Stimulated activated CD4-positive, alpha-beta T cell treated with anti-CD3 and anti-CD28 coated beads, Interleukin-12 subunit alpha, Interleukin-12 subunit beta, amount 100 ng/mL, for 24 hours (primary cell): Measurements from ENCODE around the gene PP2D1.
"Not testable (repeated sequence)": the region's sequence is repeated elsewhere in the genome, so short reads cannot be mapped to it uniquely, and the experiment has no call there.

ENCODE experiments used
- DNase-seq, 2 experiments: peaks; one replicate each; pipeline ENCODE4 v3.0.0-alpha.2; 2020; ENCODE audit warnings: low read depth in 2 of 2

PP2D1 gene

GRCh38 chr3:20012164-20012563 is at the start of gene PP2D1:
Gene PP2D1 (minus strand): TSS chr3:20012264. CDS start chr3:20012072, 192 bp downstream.
- no peak for DNase-seq

- no peak for DNase-seq
Observed at GRCh38 chr3:20060974-20061685, 49.1 kb upstream of the PP2D1 start.

GRCh38 chr3:20059929-20060328 is 47.9 kb upstream of the PP2D1 start:
- DNase-seq = no peak

- no peak for DNase-seq
Observed at GRCh38 chr3:20057612-20058180, 45.6 kb upstream of the PP2D1 start.

- no peak for DNase-seq
Observed at GRCh38 chr3:20056725-20057611, 44.9 kb upstream of the PP2D1 start.

GRCh38 chr3:20055842-20056241 is 43.8 kb upstream of the PP2D1 start:
- no peak for DNase-seq

GRCh38 chr3:20055020-20055775 is 43.1 kb upstream of the PP2D1 start:
- no peak for DNase-seq

GRCh38 chr3:20054549-20054987 is 42.5 kb upstream of the PP2D1 start:
- DNase-seq = peak; percentile 50 to 53

- DNase-seq = no peak
Observed at GRCh38 chr3:20052851-20053250, 40.8 kb upstream of the PP2D1 start.

GRCh38 chr3:20051123-20051806 is 39.2 kb upstream of the PP2D1 start:
- DNase-seq = no peak

GRCh38 chr3:20047976-20048883 is 36.2 kb upstream of the PP2D1 start:
- DNase-seq = no peak

GRCh38 chr3:20047341-20047779 is 35.3 kb upstream of the PP2D1 start:
- no peak for DNase-seq

GRCh38 chr3:20046556-20046955 is 34.5 kb upstream of the PP2D1 start:
- DNase-seq = no peak

- DNase-seq = not testable (repeated sequence)
Observed at GRCh38 chr3:20045141-20045540, 33.1 kb upstream of the PP2D1 start.

- DNase-seq = no peak
Observed at GRCh38 chr3:20043825-20044224, 31.8 kb upstream of the PP2D1 start.

- peak in 1 of 2 experiments; percentile 27 for DNase-seq
Observed at GRCh38 chr3:20043396-20043795, 31.3 kb upstream of the PP2D1 start.

- DNase-seq = no peak
Observed at GRCh38 chr3:20042331-20042730, 30.3 kb upstream of the PP2D1 start.

- peak; percentile 62 to 80 for DNase-seq
Observed at GRCh38 chr3:20041197-20041780, 29.2 kb upstream of the PP2D1 start.

GRCh38 chr3:20040548-20041196 is 28.6 kb upstream of the PP2D1 start:
- peak in 1 of 2 experiments; percentile 65 for DNase-seq
